Mesenchymal stem cell (in vitro differentiated cells and primary cell): Measurements from ENCODE around the gene IL9R.
"Not testable (repeated sequence)": the region's sequence is repeated elsewhere in the genome, so short reads cannot be mapped to it uniquely, and the experiment has no call there.

Source experiments
- DNase-seq: peaks from one replicate; pipeline ENCODE4 v3.0.0-alpha.2; 2013
- H2AFZ ChIP-seq: one replicate; pipeline ENCODE4 v1.6.1; 2013; ENCODE audit warnings: low read depth, mild to moderate bottlenecking, control low read depth, inconsistent platforms, low read length, moderate library complexity
- H2AK5ac ChIP-seq: 2 replicates; pipeline ENCODE4 v1.6.1; 2013; ENCODE audit warnings: low read length, moderate library complexity, mild to moderate bottlenecking, inconsistent platforms; ENCODE audit not compliant: severe bottlenecking
- H2BK120ac ChIP-seq: one replicate; pipeline ENCODE4 v1.6.1; 2013; ENCODE audit warnings: low read depth, mild to moderate bottlenecking, inconsistent platforms, low read length, moderate library complexity
- H2BK12ac ChIP-seq, 2 experiments: one replicate each; pipeline ENCODE4 v1.6.1; 2013; ENCODE audit warnings: inconsistent platforms in 2 of 2, low read length in 2 of 2, mild to moderate bottlenecking in 2 of 2, moderate library complexity in 2 of 2, control low read depth in 1 of 2
- H2BK15ac ChIP-seq: one replicate; pipeline ENCODE4 v1.6.1; 2013; ENCODE audit warnings: mild to moderate bottlenecking, low read depth, inconsistent platforms; ENCODE audit not compliant: poor library complexity, severe bottlenecking
- H2BK5ac ChIP-seq: 2 replicates; pipeline ENCODE4 v1.6.1; 2013; ENCODE audit warnings: low read depth, mild to moderate bottlenecking, low read length, control low read depth, inconsistent platforms; ENCODE audit not compliant: poor library complexity, severe bottlenecking
- H3K14ac ChIP-seq, 2 experiments: one replicate each; pipeline ENCODE4 v1.6.1; 2013; ENCODE audit warnings: inconsistent platforms in 2 of 2, low read length in 2 of 2, control low read depth in 1 of 2, mild to moderate bottlenecking in 1 of 2, moderate library complexity in 1 of 2
- H3K18ac ChIP-seq, 2 experiments: one replicate each; pipeline ENCODE4 v1.6.1; 2013; ENCODE audit warnings: inconsistent platforms in 2 of 2, low read length in 2 of 2, control low read depth in 1 of 2, low read depth in 1 of 2, mild to moderate bottlenecking in 1 of 2
- H3K23ac ChIP-seq, 2 experiments: one replicate each; pipeline ENCODE4 v1.6.1; 2013; ENCODE audit warnings: inconsistent platforms in 2 of 2, low read length in 2 of 2, mild to moderate bottlenecking in 2 of 2, moderate library complexity in 2 of 2, control low read depth in 1 of 2
- H3K27ac ChIP-seq: 2 replicates; pipeline ENCODE4 v1.5.1; 2013; ENCODE audit warnings: mild to moderate bottlenecking, moderate library complexity, low read length, control low read depth, inconsistent platforms; ENCODE audit not compliant: poor library complexity, severe bottlenecking
- H3K27me3 ChIP-seq, 2 experiments: 2 replicates each; pipeline versions ENCODE4 v1.6.1 to v1.7.0; 2013; ENCODE audit warnings: low read length in 2 of 2, mild to moderate bottlenecking in 2 of 2, moderate library complexity in 2 of 2, control low read depth in 1 of 2, inconsistent platforms in 1 of 2; ENCODE audit not compliant: control insufficient read depth in 1 of 2, insufficient read depth in 1 of 2
- H3K36me3 ChIP-seq, 2 experiments: 2 replicates each; pipeline versions ENCODE4 v1.6.1 to v1.7.0; 2013; ENCODE audit warnings: low read length in 2 of 2, control low read depth in 1 of 2, inconsistent platforms in 1 of 2, low read depth in 1 of 2, mild to moderate bottlenecking in 1 of 2; ENCODE audit not compliant: insufficient read depth in 2 of 2, control insufficient read depth in 1 of 2
- H3K4ac ChIP-seq, 2 experiments: one replicate each; pipeline ENCODE4 v1.6.1; 2013; ENCODE audit warnings: inconsistent platforms in 2 of 2, low read length in 2 of 2, mild to moderate bottlenecking in 2 of 2, moderate library complexity in 2 of 2, control low read depth in 1 of 2, low read depth in 1 of 2
- H3K4me1 ChIP-seq: 2 replicates; pipeline ENCODE4 v1.6.1; 2013; ENCODE audit warnings: low read depth, low read length, control low read depth; ENCODE audit not compliant: control insufficient read depth, insufficient read depth
- H3K4me2 ChIP-seq: 2 replicates; pipeline ENCODE4 v1.6.1; 2013; ENCODE audit warnings: low read length, mild to moderate bottlenecking, inconsistent platforms; ENCODE audit not compliant: poor library complexity, severe bottlenecking
- H3K4me3 ChIP-seq, 2 experiments: 2 replicates each; pipeline versions ENCODE4 v1.5.1 to v1.7.0; 2013; ENCODE audit warnings: low read length in 2 of 2, mild to moderate bottlenecking in 2 of 2, control low read depth in 1 of 2, low read depth in 1 of 2; ENCODE audit not compliant: insufficient read depth in 1 of 2
- H3K79me1 ChIP-seq: replicated peaks from 2 replicates; pipeline ENCODE4 v1.6.1; 2013; ENCODE audit warnings: mild to moderate bottlenecking, control low read depth, low read length, inconsistent platforms; ENCODE audit not compliant: poor library complexity, severe bottlenecking
- H3K9ac ChIP-seq: 2 replicates; pipeline ENCODE4 v1.7.0; 2013; ENCODE audit warnings: mild to moderate bottlenecking, low read length, moderate library complexity
- H3K9me3 ChIP-seq: 2 replicates; pipeline ENCODE4 v1.7.0; 2013; ENCODE audit warnings: mild to moderate bottlenecking, low read length; ENCODE audit not compliant: control insufficient read depth
- H4K8ac ChIP-seq: one replicate; pipeline ENCODE4 v1.6.1; 2013; ENCODE audit warnings: inconsistent platforms, mild to moderate bottlenecking, low read length, moderate library complexity
- H4K91ac ChIP-seq: one replicate; pipeline ENCODE4 v1.6.1; 2013; ENCODE audit warnings: mild to moderate bottlenecking, low read length, inconsistent platforms

Gene IL9R

GRCh38 chrX:156030474-156030873 is 33.0 kb downstream of the IL9R start:
- not testable (repeated sequence) for H3K27ac ChIP-seq, H2BK5ac ChIP-seq, H3K27me3 ChIP-seq, H3K14ac ChIP-seq, H2BK12ac ChIP-seq, H3K9me3 ChIP-seq, H3K4ac ChIP-seq, H3K4me3 ChIP-seq, H3K4me2 ChIP-seq, H2AFZ ChIP-seq, H2BK120ac ChIP-seq, H3K23ac ChIP-seq, H2BK15ac ChIP-seq, DNase-seq, H3K4me1 ChIP-seq, H2AK5ac ChIP-seq, H3K79me1 ChIP-seq, H4K8ac ChIP-seq, H3K9ac ChIP-seq, H3K36me3 ChIP-seq, H3K18ac ChIP-seq
- H4K91ac ChIP-seq, result peak overlapping the region; percentile 23
